HepG2 (cell line): Measurements from ENCODE around the gene DPP6. TPM values are rescaled to one million over a fixed set of nuclear protein-coding genes. Genes with fewer than 3 reads are reported as not detected.

Experiments
- ATAC-seq: fragments of 200-7000 bp; cut with Tn5 transposase; 3 replicates; pipeline ENCODE4 v1.9.1; 2020; ENCODE audit warnings: mild to moderate bottlenecking, moderate library complexity
- BruUV-seq: library from RNA; stranded (reverse); fragments of 400-500 nt; replicated peaks from 2 replicates; lab custom pipeline; 2021; lab: Mats Ljungman, UMichigan
- CTCF ChIA-PET: fragments of 300-600 bp; formaldehyde crosslinking; extraction: SDS; loops from one replicate; lab custom pipeline; 2021; ENCODE audit warnings: low total read pairs, inconsistent platforms, low intra/inter-chr PET ratio; lab: Yijun Ruan, JAX
- POLR2A ChIA-PET: fragments of 350-600 bp; sonication (Branson Sonifier 250); formaldehyde crosslinking; loops from one replicate; lab custom pipeline; 2020; ENCODE audit warnings: antibody characterized with exemption, inconsistent platforms; lab: Yijun Ruan, JAX
- DNase-seq: peaks from one replicate; pipeline ENCODE4 v3.0.0-alpha.2; 2015; ENCODE audit warnings: low spot score
- FAIRE-seq: peaks from 3 replicates; lab custom pipeline; 2011; peaks lifted over from hg19 to GRCh38; lab: Jason Lieb, UNC
- H2AFZ ChIP-seq: one replicate; pipeline ENCODE4 v1.6.1; 2011; ENCODE audit warnings: low read length, inconsistent platforms
- H3K27ac ChIP-seq: fragments of 300-600 bp; 3 replicates; pipeline ENCODE4 v1.8.0; 2011; ENCODE audit warnings: mixed run types, mild to moderate bottlenecking, mixed read lengths, low read length, inconsistent platforms; ENCODE audit not compliant: insufficient read depth; ENCODE audit errors: extremely low read length
- H3K27me3 ChIP-seq, 2 experiments: fragments of 200-600 bp in 1 of 2; 2 replicates in 1 of 2; 3 replicates in 1 of 2; pipeline versions ENCODE4 v1.6.0 to v1.8.0; 2011; ENCODE audit warnings: low read length in 2 of 2, mild to moderate bottlenecking in 2 of 2, moderate library complexity in 2 of 2, inconsistent platforms in 1 of 2; ENCODE audit not compliant: insufficient read depth in 2 of 2, control insufficient read depth in 1 of 2
- H3K36me3 ChIP-seq, 2 experiments: fragments of 200-600 bp in 1 of 2; replicated peaks in 1 of 2; 2 replicates in 1 of 2; 3 replicates in 1 of 2; pipeline versions ENCODE4 v1.5.1 to v1.8.0; 2011; ENCODE audit warnings: low read length in 2 of 2, inconsistent platforms in 1 of 2; ENCODE audit not compliant: insufficient read depth in 2 of 2, control insufficient read depth in 1 of 2
- H3K4me1 ChIP-seq: 2 replicates; pipeline ENCODE4 v1.5.1; 2012; ENCODE audit warnings: low read length, inconsistent platforms; ENCODE audit not compliant: insufficient read depth
- H3K4me2 ChIP-seq: 2 replicates; pipeline ENCODE4 v1.6.0; 2011; ENCODE audit warnings: low read depth, low read length, inconsistent platforms
- H3K4me3 ChIP-seq, 3 experiments: fragments of 200-600 bp in 1 of 3; sonication (generic), shearing (Covaris generic) in 1 of 3; replicated peaks in 1 of 3; 2 replicates each; pipeline ENCODE4 v1.5.1; 2011 to 2016; ENCODE audit warnings: low read length in 3 of 3, inconsistent platforms in 2 of 3, low read depth in 2 of 3, mild to moderate bottlenecking in 2 of 3, control low read depth in 1 of 3, mixed read lengths in 1 of 3; ENCODE audit not compliant: insufficient read depth in 1 of 3
- H3K79me2 ChIP-seq: one replicate; pipeline ENCODE4 v1.6.1; 2011; ENCODE audit warnings: low read length, inconsistent platforms; ENCODE audit not compliant: insufficient read depth
- H3K9ac ChIP-seq: 2 replicates; pipeline ENCODE4 v1.6.0; 2011; ENCODE audit warnings: mild to moderate bottlenecking, low read depth, low read length, inconsistent platforms; ENCODE audit not compliant: insufficient read depth
- H3K9me3 ChIP-seq: 2 replicates; pipeline ENCODE4 v1.5.1; 2012; ENCODE audit warnings: mild to moderate bottlenecking, low read length
- H4K20me1 ChIP-seq: 2 replicates; pipeline ENCODE4 v1.6.0; 2011; ENCODE audit warnings: inconsistent platforms, mild to moderate bottlenecking, low read length, moderate library complexity; ENCODE audit not compliant: insufficient read depth
- CHD2 ChIP-seq: IDR thresholded peaks from 2 replicates; pipeline ENCODE4 v1.6.1; 2011; ENCODE audit warnings: low read depth, low read length, improper control_type of control experiment
- MNT ChIP-seq: fragments of 450-650 bp; IDR thresholded peaks from 2 replicates; pipeline ENCODE4 v1.6.1; 2016
- MTA3 ChIP-seq: sonication (generic); formaldehyde crosslinking; IDR thresholded peaks from 2 replicates; pipeline ENCODE4 v1.4.0; 2020; ENCODE audit warnings: missing genetic modification reagents
- SKIL ChIP-seq: sonication (generic); formaldehyde crosslinking; IDR thresholded peaks from 2 replicates; pipeline ENCODE4 v1.8.0; 2022; ENCODE audit warnings: missing genetic modification reagents, mild to moderate bottlenecking, moderate library complexity, borderline replicate concordance
- TBX3 ChIP-seq: fragments of 450-650 bp; IDR thresholded peaks from 2 replicates; pipeline ENCODE4 v1.6.1; 2017; ENCODE audit warnings: antibody characterized with exemption, mild to moderate bottlenecking, inconsistent platforms, borderline replicate concordance
- WGBS: methylation state at CpG from one replicate; pipeline ENCODE4 v1.1.6; 2017; ENCODE audit warnings: low lambda C conversion rate; 5-methylcytosine and 5-hydroxymethylcytosine counted together
- in situ Hi-C: cut with HindIII; loops from 2 replicates; pipeline ENCODE4 v1.10.0; 2017; ENCODE audit warnings: low pct_unique_long_range_greater_than_20kb; ENCODE audit not compliant: extremely low pct_ligation_motif_present
- intact Hi-C: fragments of 100-400 bp; cut with micrococcal nuclease; formaldehyde crosslinking; loops from one replicate; pipeline ENCODE4 v1.10.0; 2022; ENCODE audit not compliant: unreplicated experiment
- polyA plus RNA-seq, 8 experiments: library from polyadenylated mRNA; depleted of rRNA in 3 of 8; stranded (reverse) in 7 of 8; unstranded in 1 of 8; fragments of >200 nt; fragmentation: Illumina TruSeq in 4 of 8; extraction: Trizol in 4 of 8; gene quantifications; 2 replicates each; pipeline versions ENCODE4 v1.2.1 to v1.2.3, GENCODE V29; 2011 to 2016; ENCODE audit warnings: low read depth in 4 of 8, missing spikeins in 1 of 8, mixed read lengths in 1 of 8; ENCODE audit not compliant: insufficient read depth in 1 of 8
- total RNA-seq, 5 experiments: library from RNA; depleted of rRNA; stranded (reverse); fragments of >200 nt; fragmentation: Illumina TruSeq; extraction: Trizol; gene quantifications; 2 replicates each; pipeline ENCODE4 v1.2.3, GENCODE V29; 2016; ENCODE audit warnings: low read depth in 1 of 5

DPP6 gene
- total and polyA plus RNA-seq, 2 of the 13 experiments (the other 11 are each of a cell fraction or from before 2014, with no cell fraction given), result not detected

- H3K4me1 ChIP-seq, result no peaks in the 10 kb centered on the region
- FAIRE-seq, result no peak
- WGBS, result 67% methylated on average over 8 of the region's 8 CpGs
- POLR2A ChIA-PET, result no interaction called here
- H4K20me1 ChIP-seq, result no peaks in the 10 kb centered on the region
- peaks cover 3 to 16% of the 10 kb centered on the region in 2 experiments; a peak in 2 of 5 replicates for H3K27me3 ChIP-seq
- intact Hi-C loops (no loop called here), in situ Hi-C loops (no loop called here)
- no TSS peak for BruUV-seq
- no peak for DNase-seq
- CTCF ChIA-PET, result no interaction called here
- 0 out of 2 replicates have a peak, but pooled peaks have one; percentile 7 for TF ChIP-seq TBX3
- no peak for TF ChIP-seq MTA3 (CRISPR knock-in tag)
- peak; percentile 97 for TF ChIP-seq MNT
- 0 out of 2 replicates have a peak, but pooled peaks have one; percentile 28 for TF ChIP-seq SKIL (CRISPR knock-in tag)
- no peak for TF ChIP-seq CHD2
- no peak overlapping the region for H3K27ac ChIP-seq
- H3K79me2 ChIP-seq, result no peaks in the 10 kb centered on the region
- no peak overlapping the region for H3K4me3 ChIP-seq
- H3K9ac ChIP-seq, result no peak overlapping the region
- H3K36me3 ChIP-seq, result no peaks in the 10 kb centered on the region
- H3K4me2 ChIP-seq, result no peak overlapping the region
- no peak overlapping the region for H2AFZ ChIP-seq
- no peak for ATAC-seq
- no peaks in the 10 kb centered on the region for H3K9me3 ChIP-seq
Measured at GRCh38 chr7:154837087-154837486, 784.9 kb downstream of the DPP6 start.
